OCI-LY3 (cell line): Measurements from ENCODE around the gene PHLDB2.

ENCODE experiments used
- CTCF ChIP-seq: fragments of 200-600, 300-600 bp; sonication (generic); IDR thresholded peaks from 2 replicates; pipeline ENCODE4 v1.5.1; 2014; ENCODE audit warnings: antibody characterized with exemption, low read length, low read depth
- EZH2phosphoT487 ChIP-seq: fragments of 200-600 bp; shearing (Covaris generic); IDR thresholded peaks from 2 replicates; pipeline ENCODE4 v1.6.1; 2018; ENCODE audit warnings: antibody characterized with exemption, mixed run types, low read depth

- TF ChIP-seq CTCF (no peak), EZH2phosphoT487 (no peak)
Observed at GRCh38 chr3:112007633-112008032, 148.6 kb downstream of the PHLDB2 start.
